Hepatocyte (in vitro differentiated cells): Measurements from ENCODE around the gene IMMT. TPM values are rescaled to one million over a fixed set of nuclear protein-coding genes. Genes with fewer than 3 reads are reported as not detected.

Experiments
- DNase-seq: peaks from one replicate; pipeline ENCODE4 v3.0.0-alpha.2; 2016; ENCODE audit warnings: low spot score
- H2AFZ ChIP-seq: fragments of 200-600 bp; sonication (generic); 2 replicates; pipeline ENCODE4 v1.6.0; 2016; ENCODE audit warnings: antibody characterized with exemption, mild to moderate bottlenecking
- H3K27ac ChIP-seq: fragments of 200-600 bp; sonication (generic); 2 replicates; pipeline ENCODE4 v1.5.1; 2016; ENCODE audit warnings: mild to moderate bottlenecking
- H3K27me3 ChIP-seq: fragments of 200-600 bp; sonication (generic); 2 replicates; pipeline ENCODE4 v1.6.1; 2016
- H3K36me3 ChIP-seq: fragments of 200-600 bp; sonication (generic); replicated peaks from 2 replicates; pipeline ENCODE4 v1.5.1; 2016; ENCODE audit warnings: low read depth; ENCODE audit not compliant: insufficient read depth
- H3K4me1 ChIP-seq: fragments of 200-600 bp; sonication (generic); 2 replicates; pipeline ENCODE4 v1.5.1; 2016; ENCODE audit warnings: mild to moderate bottlenecking, moderate library complexity; ENCODE audit not compliant: insufficient read depth
- H3K4me2 ChIP-seq: fragments of 200-600 bp; sonication (generic); 2 replicates; pipeline ENCODE4 v1.6.0; 2016
- H3K4me3 ChIP-seq: fragments of 200-600 bp; sonication (generic); 2 replicates; pipeline ENCODE4 v1.5.1; 2016; ENCODE audit warnings: mild to moderate bottlenecking
- H3K79me2 ChIP-seq: fragments of 200-600 bp; sonication (generic); 2 replicates; pipeline ENCODE4 v1.6.0; 2017; ENCODE audit warnings: mild to moderate bottlenecking
- H3K9me2 ChIP-seq: fragments of 200-600 bp; sonication (generic); replicated peaks from 2 replicates; pipeline ENCODE4 v1.6.0; 2017; ENCODE audit warnings: mild to moderate bottlenecking; ENCODE audit not compliant: insufficient read depth
- H3K9me3 ChIP-seq: fragments of 200-600 bp; sonication (generic); 2 replicates; pipeline ENCODE4 v1.5.1; 2016; ENCODE audit warnings: low read depth, mild to moderate bottlenecking
- H4K20me1 ChIP-seq: fragments of 200-600 bp; sonication (generic); 2 replicates; pipeline ENCODE4 v1.6.0; 2016; ENCODE audit warnings: mild to moderate bottlenecking; ENCODE audit not compliant: insufficient read depth, poor library complexity, severe bottlenecking
- CTCF ChIP-seq: fragments of 200-600 bp; sonication (generic); IDR thresholded peaks from 2 replicates; pipeline ENCODE4 v1.5.1; 2016; ENCODE audit warnings: antibody characterized with exemption, mild to moderate bottlenecking; ENCODE audit not compliant: poor library complexity
- EZH2 ChIP-seq: fragments of 200-600 bp; sonication (generic); IDR thresholded peaks from 2 replicates; pipeline ENCODE4 v1.6.1; 2016; ENCODE audit warnings: antibody characterized with exemption, mild to moderate bottlenecking, borderline replicate concordance
- EZH2phosphoT487 ChIP-seq: fragments of 200-600 bp; sonication (generic); IDR thresholded peaks from one replicate; pipeline ENCODE4 v1.6.1; 2018; ENCODE audit warnings: antibody characterized with exemption, mild to moderate bottlenecking, low read depth, moderate library complexity; ENCODE audit not compliant: unreplicated experiment, severe bottlenecking
- WGBS: methylation state at CpG from one replicate; pipeline ENCODE4 v1.1.6; 2016; ENCODE audit warnings: low lambda C conversion rate; ENCODE audit errors: missing lambda C conversion rate; 5-methylcytosine and 5-hydroxymethylcytosine counted together
- polyA plus RNA-seq: library from polyadenylated mRNA; unstranded; fragments of >200 nt; fragmentation: Nextera tagmentation; extraction: Ambion mirVana; gene quantifications from 2 replicates; pipeline ENCODE4 v1.2.1, GENCODE V29; 2016
- total RNA-seq: library from RNA; depleted of rRNA; stranded (reverse); fragments of >200 nt; gene quantifications from 2 replicates; pipeline ENCODE4 v1.2.3, GENCODE V29; 2014

IMMT gene
- total and polyA plus RNA-seq, 2 experiments from 2014 or later, result 60.1 to 67.9 TPM

GRCh38 chr2:86225581-86225980, 30.3 kb upstream of the IMMT start:
- DNase-seq, result no peak
- no peaks in the 10 kb centered on the region for H3K36me3 ChIP-seq
- H3K4me1 ChIP-seq, result peaks cover 13% of the 10 kb centered on the region
- TF ChIP-seq CTCF (no peak), EZH2 (no peak), EZH2phosphoT487 (no peak)
- no peaks in the 10 kb centered on the region for H3K9me3 ChIP-seq
- no peak overlapping the region for H3K4me3 ChIP-seq
- no peak overlapping the region for H2AFZ ChIP-seq
- H3K27ac ChIP-seq, result no peak overlapping the region
- H3K27me3 ChIP-seq, result no peaks in the 10 kb centered on the region
- H3K9me2 ChIP-seq, result no peaks in the 10 kb centered on the region
- no peaks in the 10 kb centered on the region for H3K79me2 ChIP-seq
- H3K4me2 ChIP-seq, result no peak overlapping the region
- 76% methylated on average over 6 of the region's 6 CpGs for WGBS
- H4K20me1 ChIP-seq, result no peaks in the 10 kb centered on the region

GRCh38 chr2:86224645-86225355, 29.5 kb upstream of the IMMT start:
- DNase-seq, result no peak
- no peak overlapping the region for H2AFZ ChIP-seq
- TF ChIP-seq EZH2, result no peak
- TF ChIP-seq EZH2phosphoT487, result no peak
- TF ChIP-seq CTCF, result no peak
- H3K4me1 ChIP-seq, result peaks cover 13% of the 10 kb centered on the region
- no peaks in the 10 kb centered on the region for H3K36me3 ChIP-seq
- H3K9me2 ChIP-seq, result no peaks in the 10 kb centered on the region
- no peaks in the 10 kb centered on the region for H3K27me3 ChIP-seq
- H3K27ac ChIP-seq, result no peak overlapping the region
- no peaks in the 10 kb centered on the region for H3K9me3 ChIP-seq
- no peaks in the 10 kb centered on the region for H3K79me2 ChIP-seq
- H3K4me2 ChIP-seq, result no peak overlapping the region
- H4K20me1 ChIP-seq, result no peaks in the 10 kb centered on the region
- no peak overlapping the region for H3K4me3 ChIP-seq
- 96% methylated on average over 9 of the region's 9 CpGs for WGBS

GRCh38 chr2:86223927-86224560, 28.8 kb upstream of the IMMT start:
- H3K27me3 ChIP-seq, result no peaks in the 10 kb centered on the region
- H3K9me3 ChIP-seq, result no peaks in the 10 kb centered on the region
- H3K79me2 ChIP-seq, result no peaks in the 10 kb centered on the region
- H3K4me2 ChIP-seq, result peak overlapping the region; percentile 39
- H3K36me3 ChIP-seq, result no peaks in the 10 kb centered on the region
- DNase-seq, result no peak
- peak overlapping the region; percentile 70 for H3K27ac ChIP-seq
- 86% methylated on average over 2 of the region's 2 CpGs for WGBS
- H2AFZ ChIP-seq, result no peak overlapping the region
- peaks cover 13% of the 10 kb centered on the region for H3K4me1 ChIP-seq
- H3K4me3 ChIP-seq, result no peak overlapping the region
- no peak for TF ChIP-seq EZH2phosphoT487
- TF ChIP-seq CTCF, result no peak
- no peak for TF ChIP-seq EZH2
- no peaks in the 10 kb centered on the region for H4K20me1 ChIP-seq
- no peaks in the 10 kb centered on the region for H3K9me2 ChIP-seq
